Prostate gland (tissue), 2 donors: ENCODE results near the gene ZNF789. TPM values are rescaled to one million over a fixed set of nuclear protein-coding genes. Genes with fewer than 3 reads are reported as not detected.
A peak's percentile ranks its signal among the peaks of the same experiment; 100 is the strongest.
"Not testable (repeated sequence)": the region's sequence is repeated elsewhere in the genome, so short reads cannot be mapped to it uniquely, and the experiment has no call there.

Experiments
- DNase-seq: peaks from one replicate; pipeline ENCODE4 v3.0.0-alpha.2; 2019; ENCODE audit warnings: low spot score
- H3K27ac ChIP-seq, 2 donors: fragments of 200-600 bp; sonication (generic); 2 replicates each; pipeline ENCODE4 v1.5.1; 2017 to 2019
- H3K27me3 ChIP-seq: fragments of 200-600 bp; sonication (generic); replicated peaks from 2 replicates; pipeline ENCODE4 v1.5.1; 2019; ENCODE audit not compliant: insufficient read depth
- H3K36me3 ChIP-seq, 2 donors: fragments of 200-600 bp; sonication (generic); 1 replicate in 1 of 2; 2 replicates in 1 of 2; pipeline versions ENCODE4 v1.5.1 to v1.8.1; 2017 to 2019
- H3K4me1 ChIP-seq: fragments of 200-600 bp; sonication (generic); replicated peaks from 2 replicates; pipeline ENCODE4 v1.5.1; 2019
- H3K4me3 ChIP-seq, 2 donors: fragments of 200-600 bp; sonication (generic); 2 replicates each; pipeline ENCODE4 v1.5.1; 2017 to 2019
- H3K9me3 ChIP-seq: fragments of 200-600 bp; sonication (generic); 2 replicates; pipeline ENCODE4 v1.5.1; 2017
- POLR2A ChIP-seq: fragments of 450-650 bp; IDR thresholded peaks from one replicate; pipeline ENCODE4 v1.6.1; 2016; ENCODE audit warnings: antibody characterized with exemption, mild to moderate bottlenecking
- POLR2AphosphoS5 ChIP-seq: sonication (generic); formaldehyde crosslinking; IDR thresholded peaks from one replicate; pipeline ENCODE4 v1.6.1; 2017; ENCODE audit warnings: antibody characterized with exemption
- WGBS: methylation state at CpG from one replicate; pipeline ENCODE4 v1.1.5; 2018; 5-methylcytosine and 5-hydroxymethylcytosine counted together
- intact Hi-C: fragments of 100-400 bp; cut with DNase I; formaldehyde crosslinking; loops from one replicate; pipeline ENCODE4 v1.14.2; 2022
- total RNA-seq, 2 donors: library from RNA; depleted of rRNA; stranded (reverse); fragments of >200 nt; gene quantifications; one replicate each; pipeline ENCODE4 v1.1.0, GENCODE V29; 2016
- TF ChIP-seq, protein P1 (sequence below), 4 experiments: fragments of 200-600 bp in 2 of 4; fragments of 450-650 bp in 2 of 4; sonication (generic) in 2 of 4; IDR thresholded peaks; 1 replicate in 3 of 4; 2 replicates in 1 of 4; pipeline ENCODE4 v1.5.1; 2016 to 2019; ENCODE audit warnings: antibody characterized with exemption in 4 of 4, mild to moderate bottlenecking in 2 of 4, moderate library complexity in 2 of 4

Gene ZNF789
- total RNA-seq, 2 donors from 2014 or later = 20.6 to 25.2 TPM

DNA sequence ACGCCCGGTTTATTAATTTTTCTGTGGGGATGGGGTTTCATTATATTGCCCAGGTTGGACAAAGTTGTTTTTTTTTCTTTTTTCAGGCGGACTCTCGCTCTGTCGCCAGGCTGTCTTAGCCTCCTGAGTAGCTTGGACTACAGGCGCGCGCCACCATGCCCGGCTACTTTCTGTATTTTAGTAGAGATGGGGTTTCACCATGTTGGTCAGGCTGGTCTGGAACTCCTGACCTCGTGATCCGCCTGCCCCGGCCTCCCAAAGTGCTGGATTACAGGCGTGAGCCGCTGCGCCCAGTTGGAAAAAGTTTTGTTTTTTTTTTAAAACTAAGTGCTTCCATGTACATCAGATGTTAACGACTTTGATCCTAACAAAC is 27.9 kb downstream of the ZNF789 start:
- 51% methylated on average over 16 of the region's 16 CpGs for WGBS
- TF ChIP-seq POLR2A = no peak
- TF ChIP-seq POLR2AphosphoS5 = no peak
- TF ChIP-seq, protein P1, sequence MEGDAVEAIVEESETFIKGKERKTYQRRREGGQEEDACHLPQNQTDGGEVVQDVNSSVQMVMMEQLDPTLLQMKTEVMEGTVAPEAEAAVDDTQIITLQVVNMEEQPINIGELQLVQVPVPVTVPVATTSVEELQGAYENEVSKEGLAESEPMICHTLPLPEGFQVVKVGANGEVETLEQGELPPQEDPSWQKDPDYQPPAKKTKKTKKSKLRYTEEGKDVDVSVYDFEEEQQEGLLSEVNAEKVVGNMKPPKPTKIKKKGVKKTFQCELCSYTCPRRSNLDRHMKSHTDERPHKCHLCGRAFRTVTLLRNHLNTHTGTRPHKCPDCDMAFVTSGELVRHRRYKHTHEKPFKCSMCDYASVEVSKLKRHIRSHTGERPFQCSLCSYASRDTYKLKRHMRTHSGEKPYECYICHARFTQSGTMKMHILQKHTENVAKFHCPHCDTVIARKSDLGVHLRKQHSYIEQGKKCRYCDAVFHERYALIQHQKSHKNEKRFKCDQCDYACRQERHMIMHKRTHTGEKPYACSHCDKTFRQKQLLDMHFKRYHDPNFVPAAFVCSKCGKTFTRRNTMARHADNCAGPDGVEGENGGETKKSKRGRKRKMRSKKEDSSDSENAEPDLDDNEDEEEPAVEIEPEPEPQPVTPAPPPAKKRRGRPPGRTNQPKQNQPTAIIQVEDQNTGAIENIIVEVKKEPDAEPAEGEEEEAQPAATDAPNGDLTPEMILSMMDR (IDR thresholded peaks at IDR 0.05) = no peak
- Histone ChIP-seq H3K4me3 (peak overlapping the region; percentile 85 to 90), H3K27ac (peak overlapping the region; percentile 96), H3K36me3 (peaks cover 0 to 5% of the 10 kb centered on the region in 2 donors), H3K9me3 (no peaks in the 10 kb centered on the region), H3K27me3 (no peaks in the 10 kb centered on the region), H3K4me1 (peaks cover 5% of the 10 kb centered on the region)
- no peak for DNase-seq
- intact Hi-C loops = loop anchor here (5.0 kb wide), 1 partner anchor 52 kb away; the partner anchor contains the start of gene FAM200A

DNA sequence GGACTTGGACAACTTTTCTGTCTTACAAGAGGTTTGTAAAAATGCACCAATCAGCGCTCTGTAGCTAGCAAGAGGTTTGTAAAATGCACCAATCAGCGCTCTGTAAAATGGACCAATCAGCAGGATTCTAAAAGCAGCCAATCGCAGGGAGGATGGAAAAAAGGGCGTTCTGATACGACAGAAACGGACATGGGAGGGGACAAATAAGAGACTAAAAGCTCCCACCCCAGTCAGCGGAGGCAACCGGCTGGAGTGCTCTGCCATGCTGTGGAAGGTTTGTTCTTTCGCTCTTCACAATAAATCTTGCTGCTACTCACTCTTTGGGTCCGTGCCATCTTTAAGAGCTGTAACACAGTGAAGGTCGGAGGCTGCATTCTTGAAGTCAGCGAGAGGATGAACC is 28.5 kb downstream of the ZNF789 start:
- not testable (repeated sequence) for H3K36me3 ChIP-seq, H3K27me3 ChIP-seq, H3K9me3 ChIP-seq, H3K27ac ChIP-seq, DNase-seq, H3K4me3 ChIP-seq
- peaks cover 11% of the 10 kb centered on the region for H3K4me1 ChIP-seq
- 95% methylated on average over 12 of the region's 12 CpGs for WGBS
- intact Hi-C loops = loop anchor here (5.0 kb wide), 1 partner anchor 51 kb away; the partner anchor contains the start of gene FAM200A

DNA sequence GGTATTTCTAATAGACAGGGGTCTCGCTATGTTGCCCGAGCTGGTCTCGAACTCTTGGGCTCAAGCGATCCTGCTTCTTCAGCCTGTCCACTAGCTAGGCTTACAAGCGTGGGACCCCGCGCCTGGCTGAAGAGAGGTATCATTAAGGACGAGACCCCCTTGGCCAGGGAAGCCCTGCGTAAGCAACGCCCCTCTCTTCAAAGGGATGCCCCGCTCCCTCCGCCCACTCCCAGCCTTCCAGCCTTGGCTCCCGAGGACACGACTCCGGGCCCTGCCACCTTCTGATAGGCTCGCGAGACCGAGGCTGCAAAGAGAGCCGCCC is 31.6 kb downstream of the ZNF789 start:
- intact Hi-C loops = loop anchor here (1.0 to 5.0 kb wide), 2 partner anchors 38 to 48 kb away; partner anchors contain the start of genes ATP5MF and FAM200A
- H3K27me3 ChIP-seq = no peaks in the 10 kb centered on the region
- H3K36me3 ChIP-seq = no peaks in the 10 kb centered on the region
- no peak for DNase-seq
- 12% methylated on average over 14 of the region's 19 CpGs for WGBS
- H3K27ac ChIP-seq = peak overlapping the region; percentile 82 to 95
- H3K4me1 ChIP-seq = peaks cover 19% of the 10 kb centered on the region
- TF ChIP-seq POLR2A (no peak), POLR2AphosphoS5 (peak; percentile 83)
- TF ChIP-seq, protein P1 (IDR thresholded peaks at IDR 0.05) = no peak
- no peaks in the 10 kb centered on the region for H3K9me3 ChIP-seq
- H3K4me3 ChIP-seq = peak overlapping the region; percentile 51 to 72

DNA sequence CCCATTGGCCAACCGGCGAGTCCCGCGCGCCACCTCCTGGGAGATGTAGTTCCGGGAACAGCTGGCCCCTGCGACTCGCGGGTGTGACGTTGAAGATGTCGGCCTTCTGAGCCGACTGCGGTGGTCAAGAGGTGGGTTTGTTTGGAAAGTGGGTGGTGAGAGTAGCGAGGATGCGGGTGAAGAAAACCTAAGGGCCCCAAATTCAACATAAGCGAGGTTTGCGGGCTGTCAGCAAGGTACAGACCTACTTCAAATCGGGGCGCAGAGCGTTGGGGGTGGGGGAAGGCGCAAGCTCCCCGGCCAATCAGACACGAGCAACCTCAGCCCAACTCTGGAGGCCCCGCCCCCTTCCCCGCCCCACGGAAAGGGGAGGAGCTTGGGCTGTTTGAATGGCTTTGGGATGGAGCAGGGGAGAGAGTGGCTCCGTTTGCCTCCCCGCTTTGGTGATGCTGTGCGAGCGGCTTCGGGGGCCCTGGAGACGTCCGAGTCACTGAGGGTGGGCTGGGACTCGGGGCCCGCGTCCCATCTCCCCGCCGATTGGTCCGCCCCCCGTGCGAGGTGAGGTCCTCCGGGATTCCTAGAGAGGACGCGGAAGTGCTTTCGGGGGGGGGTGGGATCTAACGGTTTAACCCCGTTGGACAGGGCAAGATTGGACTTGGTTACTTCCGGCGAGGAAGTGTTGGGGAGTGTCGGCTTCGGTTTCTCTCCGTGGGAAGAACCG is 32.1 kb downstream of the ZNF789 start, which contains the start of gene ZKSCAN5:
Gene ZKSCAN5, plus strand, starts transcription at position 60 of the 721 bp plus-strand sequence. CDS start 1,383 bp downstream, outside the sequence.
- H3K27ac ChIP-seq = peak within 1 kb of the TSS; percentile 82 to 95
- DNase-seq = peak; percentile 97
- H3K36me3 ChIP-seq = no peaks in the 10 kb centered on the region
- TF ChIP-seq, protein P1 (IDR thresholded peaks at IDR 0.05) = peak in 3 of 4 experiments; percentile 37 to 54 (median 44)
- peak; percentile 57 for TF ChIP-seq POLR2AphosphoS5
- peak; percentile 27 for TF ChIP-seq POLR2A
- H3K9me3 ChIP-seq = no peaks in the 10 kb centered on the region
- intact Hi-C loops = loop anchor here (1.0 to 5.0 kb wide), 3 partner anchors 38 to 113 kb away; partner anchors contain the start of genes ATP5MF, FAM200A and ZSCAN25
- H3K27me3 ChIP-seq = no peaks in the 10 kb centered on the region
- H3K4me1 ChIP-seq = peaks cover 19% of the 10 kb centered on the region
- peak within 1 kb of the TSS; percentile 51 to 72 for H3K4me3 ChIP-seq
- under 1% methylated on average over 53 of the region's 53 CpGs for WGBS

DNA sequence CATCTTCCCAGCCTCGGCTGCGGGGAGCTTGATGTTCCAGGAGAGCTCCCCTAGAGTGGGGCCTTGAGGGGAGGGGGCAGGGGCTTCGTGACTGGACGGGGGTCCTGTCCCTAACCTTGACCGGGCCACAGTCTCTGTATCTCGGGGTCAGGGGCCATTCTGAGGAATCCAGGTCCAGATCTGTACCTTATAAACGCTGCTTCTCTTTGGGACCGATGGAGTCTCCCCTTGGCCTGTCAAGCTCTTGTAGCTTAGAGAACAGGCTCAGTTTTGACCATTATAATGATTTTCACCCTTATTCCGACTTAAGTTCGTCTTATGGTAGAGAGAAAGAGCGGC is 32.6 kb downstream of the ZNF789 start:
- Histone ChIP-seq H3K27me3 (no peaks in the 10 kb centered on the region), H3K9me3 (no peaks in the 10 kb centered on the region), H3K36me3 (no peaks in the 10 kb centered on the region), H3K4me3 (peak overlapping the region; percentile 51 to 72), H3K27ac (peak overlapping the region; percentile 82 to 95), H3K4me1 (peaks cover 19% of the 10 kb centered on the region)
- WGBS = 6% methylated on average over 11 of the region's 11 CpGs
- intact Hi-C loops = loop anchor here (5.0 kb wide), 1 partner anchor 112 kb away; the partner anchor contains the start of gene ZSCAN25
- no peak for DNase-seq
- TF ChIP-seq POLR2AphosphoS5 = no peak
- TF ChIP-seq POLR2A = no peak
- TF ChIP-seq, protein P1 (IDR thresholded peaks at IDR 0.05) = no peak
